Nephron (organoid): ENCODE measurements around the gene FOLH1.
"Not testable (repeated sequence)": the region's sequence is repeated elsewhere in the genome, so short reads cannot be mapped to it uniquely, and the experiment has no call there.

Experiments used
- H3K27ac Mint-ChIP-seq, 3 experiments: 2 replicates each; pipeline ENCODE4 v1.8.0; 2020; ENCODE audit warnings: mixed read lengths in 3 of 3, mild to moderate bottlenecking in 2 of 3, moderate library complexity in 1 of 3
- H3K27me3 Mint-ChIP-seq: 2 replicates; pipeline ENCODE4 v1.8.0; 2021; ENCODE audit warnings: low read depth, mild to moderate bottlenecking, moderate library complexity, mixed read lengths
- H3K36me3 Mint-ChIP-seq: 2 replicates; pipeline ENCODE4 v1.8.0; 2020; ENCODE audit warnings: low read depth, mixed read lengths
- H3K4me1 Mint-ChIP-seq: 2 replicates; pipeline ENCODE4 v1.8.0; 2020; ENCODE audit warnings: mixed read lengths
- H3K4me3 Mint-ChIP-seq, 3 experiments: 2 replicates each; pipeline ENCODE4 v1.8.0; 2020; ENCODE audit warnings: mild to moderate bottlenecking in 3 of 3, mixed read lengths in 3 of 3, moderate library complexity in 2 of 3
- H3K9me3 Mint-ChIP-seq: 2 replicates; pipeline ENCODE4 v1.8.0; 2020; ENCODE audit warnings: mixed read lengths
- TF ChIP-seq, protein P1 (sequence below), 3 experiments: fragments of 200-600 bp; sonication (generic); IDR thresholded peaks; one replicate each; pipeline ENCODE4 v1.5.0; 2021; ENCODE audit warnings: antibody characterized with exemption in 3 of 3; ENCODE audit not compliant: unreplicated experiment in 3 of 3

FOLH1 gene

DNA sequence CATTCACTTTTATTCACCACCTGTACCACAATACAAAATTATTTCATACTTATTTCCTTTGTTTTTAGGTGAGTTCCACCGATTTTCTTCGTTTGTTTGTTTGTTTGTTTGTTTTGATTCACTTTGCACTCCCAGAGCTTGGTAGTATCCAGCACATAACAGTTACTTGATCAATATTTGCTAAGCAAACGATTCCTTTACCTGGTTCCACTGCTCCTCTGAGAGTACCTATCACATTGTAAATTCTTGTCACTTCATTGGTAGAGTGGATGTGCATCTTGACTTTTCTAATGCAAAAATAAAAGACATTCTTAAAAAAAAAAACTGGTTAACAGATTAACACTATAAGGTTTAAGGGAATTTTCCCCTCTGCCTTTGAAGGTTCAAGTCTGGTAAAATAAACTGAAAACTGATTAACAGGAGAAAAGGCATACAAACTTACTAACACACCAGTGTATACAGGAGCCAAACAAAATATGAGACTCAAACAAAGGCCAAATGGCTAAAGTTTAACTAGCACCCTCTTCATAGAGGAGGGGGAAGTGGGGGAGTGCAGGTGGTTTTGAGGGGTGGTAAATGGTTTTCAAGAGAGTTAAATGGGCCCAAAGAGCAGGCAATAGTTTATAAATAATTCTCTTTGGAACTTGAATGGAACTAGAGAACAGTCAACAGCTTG lies 33.6 kb downstream of the FOLH1 start:
- H3K4me3 Mint-ChIP-seq, H3K27ac Mint-ChIP-seq, H3K27me3 Mint-ChIP-seq, H3K4me1 Mint-ChIP-seq, H3K36me3 Mint-ChIP-seq: not testable (repeated sequence)
- H3K9me3 Mint-ChIP-seq: peaks cover 14% of the 10 kb centered on the region

DNA sequence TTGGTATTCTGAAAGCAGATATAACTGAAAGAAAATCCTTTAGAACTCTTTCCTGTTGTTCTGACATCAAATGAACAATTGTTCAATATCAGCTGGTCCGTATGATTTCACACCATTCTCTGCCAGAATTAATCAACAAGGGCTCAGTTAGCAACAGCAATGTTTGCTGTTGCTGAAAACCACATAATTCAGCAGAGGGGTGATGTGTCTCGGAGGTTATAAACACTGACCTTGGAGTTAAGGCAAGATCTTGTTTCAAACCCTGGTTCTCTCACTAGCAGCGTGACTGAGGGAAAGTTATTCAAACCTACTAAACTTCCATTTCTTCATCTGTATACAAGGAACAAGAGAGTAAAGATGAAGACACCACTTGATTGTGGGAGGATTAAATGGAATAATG lies 36.8 kb downstream of the FOLH1 start:
- not testable (repeated sequence) for H3K4me1 Mint-ChIP-seq, H3K27ac Mint-ChIP-seq, H3K4me3 Mint-ChIP-seq, H3K36me3 Mint-ChIP-seq, H3K27me3 Mint-ChIP-seq
- peaks cover 15% of the 10 kb centered on the region for H3K9me3 Mint-ChIP-seq

DNA sequence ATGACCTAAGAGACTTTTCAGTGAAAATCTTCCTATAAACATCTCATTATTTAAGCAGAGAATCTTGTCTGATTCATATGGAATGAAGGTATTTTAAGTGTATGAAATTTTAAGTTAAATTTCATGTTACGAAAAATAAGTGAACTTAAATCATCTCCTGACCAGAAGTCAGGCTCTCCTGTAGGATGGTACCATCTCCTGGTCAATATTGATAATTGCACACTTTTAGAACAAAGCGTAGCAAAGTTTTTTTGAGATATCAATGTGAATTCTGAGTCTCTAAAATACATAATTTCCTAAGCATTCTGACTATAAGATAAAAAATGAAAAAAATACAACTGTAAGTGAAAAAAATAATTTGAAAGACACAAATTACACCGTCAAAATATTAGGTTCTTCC lies 38.8 kb downstream of the FOLH1 start:
- H3K9me3 Mint-ChIP-seq: peaks cover 21% of the 10 kb centered on the region
- not testable (repeated sequence) for H3K27me3 Mint-ChIP-seq, H3K4me3 Mint-ChIP-seq, H3K4me1 Mint-ChIP-seq, H3K27ac Mint-ChIP-seq, H3K36me3 Mint-ChIP-seq

DNA sequence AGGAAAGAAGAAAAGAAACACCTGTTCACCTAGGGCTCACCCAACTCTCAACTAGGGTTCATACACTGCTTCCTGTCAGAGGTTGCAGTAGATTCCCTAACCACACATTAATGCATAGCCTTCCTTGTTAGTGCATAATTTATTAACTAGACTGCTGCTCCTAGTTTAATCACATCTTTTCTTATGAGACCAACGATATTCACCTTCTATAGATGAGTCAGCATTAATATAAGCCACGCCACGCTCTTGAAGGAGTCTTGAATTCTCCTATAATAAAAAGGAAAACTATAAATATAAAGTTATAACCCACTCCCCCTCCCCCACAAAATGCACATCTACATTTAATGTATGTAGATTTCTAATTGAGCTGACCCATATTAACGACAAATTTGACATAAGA lies 39.4 kb downstream of the FOLH1 start:
- not testable (repeated sequence) for H3K27ac Mint-ChIP-seq, H3K4me1 Mint-ChIP-seq, H3K27me3 Mint-ChIP-seq, H3K36me3 Mint-ChIP-seq, H3K4me3 Mint-ChIP-seq
- H3K9me3 Mint-ChIP-seq: peaks cover 23% of the 10 kb centered on the region

DNA sequence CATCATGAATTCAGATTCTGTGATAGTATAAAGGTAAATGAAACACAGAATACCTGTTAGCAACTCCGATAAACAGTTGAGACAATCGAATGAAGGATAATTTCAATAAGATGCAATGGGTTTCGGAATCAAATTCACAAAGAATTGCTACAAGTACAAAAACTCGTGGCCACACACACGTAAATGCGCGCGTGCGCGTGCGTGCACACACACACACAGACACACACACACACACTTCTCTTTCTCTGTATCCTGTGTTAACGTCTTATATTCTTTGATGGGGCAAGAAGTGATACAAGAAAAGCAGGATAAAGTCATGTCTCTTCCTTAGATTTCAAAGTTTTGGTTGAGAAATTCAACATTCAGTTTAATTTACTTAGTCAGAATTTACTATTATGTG lies 57.2 kb downstream of the FOLH1 start:
- no peaks in the 10 kb centered on the region for H3K36me3 Mint-ChIP-seq
- H3K4me1 Mint-ChIP-seq: no peaks in the 10 kb centered on the region
- H3K27ac Mint-ChIP-seq: no peak overlapping the region
- no peaks in the 10 kb centered on the region for H3K27me3 Mint-ChIP-seq
- peaks cover 2% of the 10 kb centered on the region for H3K9me3 Mint-ChIP-seq
- H3K4me3 Mint-ChIP-seq: no peak overlapping the region
- TF ChIP-seq, protein P1, sequence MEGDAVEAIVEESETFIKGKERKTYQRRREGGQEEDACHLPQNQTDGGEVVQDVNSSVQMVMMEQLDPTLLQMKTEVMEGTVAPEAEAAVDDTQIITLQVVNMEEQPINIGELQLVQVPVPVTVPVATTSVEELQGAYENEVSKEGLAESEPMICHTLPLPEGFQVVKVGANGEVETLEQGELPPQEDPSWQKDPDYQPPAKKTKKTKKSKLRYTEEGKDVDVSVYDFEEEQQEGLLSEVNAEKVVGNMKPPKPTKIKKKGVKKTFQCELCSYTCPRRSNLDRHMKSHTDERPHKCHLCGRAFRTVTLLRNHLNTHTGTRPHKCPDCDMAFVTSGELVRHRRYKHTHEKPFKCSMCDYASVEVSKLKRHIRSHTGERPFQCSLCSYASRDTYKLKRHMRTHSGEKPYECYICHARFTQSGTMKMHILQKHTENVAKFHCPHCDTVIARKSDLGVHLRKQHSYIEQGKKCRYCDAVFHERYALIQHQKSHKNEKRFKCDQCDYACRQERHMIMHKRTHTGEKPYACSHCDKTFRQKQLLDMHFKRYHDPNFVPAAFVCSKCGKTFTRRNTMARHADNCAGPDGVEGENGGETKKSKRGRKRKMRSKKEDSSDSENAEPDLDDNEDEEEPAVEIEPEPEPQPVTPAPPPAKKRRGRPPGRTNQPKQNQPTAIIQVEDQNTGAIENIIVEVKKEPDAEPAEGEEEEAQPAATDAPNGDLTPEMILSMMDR (IDR thresholded peaks at IDR 0.05; ENCODE audit: unreplicated experiment in 3 of 3): no peak

DNA sequence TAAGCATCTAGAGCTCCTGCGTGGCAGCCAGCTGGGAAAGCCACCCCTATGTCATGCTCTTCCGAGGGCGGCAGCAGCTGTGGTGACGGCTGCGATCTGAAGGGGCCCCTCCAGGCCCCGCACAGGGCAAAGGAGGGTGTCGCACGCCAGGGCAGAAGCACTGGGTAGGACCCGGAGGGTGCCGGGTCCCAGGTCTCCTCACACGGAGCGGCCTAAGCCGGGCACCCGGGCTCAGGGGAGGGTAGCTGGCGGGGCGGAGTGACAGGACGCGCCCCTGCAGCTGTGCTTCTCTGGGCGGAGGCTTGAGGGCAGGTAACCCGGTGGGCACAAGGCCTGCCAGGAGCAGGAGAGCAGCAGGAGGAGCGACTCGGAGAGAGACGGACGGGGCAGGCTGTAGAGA lies 106.0 kb downstream of the FOLH1 start:
- H3K36me3 Mint-ChIP-seq, H3K4me3 Mint-ChIP-seq, H3K4me1 Mint-ChIP-seq: not testable (repeated sequence)

More for the DNA sequence above, 106.0 kb downstream of the FOLH1 start:
- H3K9me3 Mint-ChIP-seq: peaks cover 23% of the 10 kb centered on the region
- H3K27me3 Mint-ChIP-seq, H3K27ac Mint-ChIP-seq: not testable (repeated sequence)
